HG03565 (cell line): Measurements from ENCODE around the gene KIF1A.

Source experiments
- ATAC-seq: cut with Tn5 transposase; IDR thresholded peaks from one replicate; pipeline ENCODE4 v1.9.1; 2021; ENCODE audit warnings: mild to moderate bottlenecking, moderate library complexity; ENCODE audit not compliant: unreplicated experiment

The KIF1A gene

DNA sequence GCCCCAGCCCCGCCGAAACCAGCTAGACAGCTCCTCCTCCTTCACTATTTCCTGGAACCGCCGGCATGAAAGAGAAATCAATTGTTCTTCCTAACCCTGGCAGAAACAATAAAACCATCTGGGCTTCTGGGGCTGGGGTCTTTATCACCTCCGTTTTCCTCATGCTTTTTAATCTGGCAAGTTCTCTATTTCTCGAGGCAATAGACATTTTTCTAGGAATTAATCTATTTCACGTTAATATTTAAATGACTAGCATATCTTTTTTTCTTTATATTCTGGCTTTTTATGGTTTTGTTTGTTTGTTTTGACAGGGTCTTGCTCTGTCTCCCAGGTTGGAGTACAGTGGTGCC lies 1.4 kb upstream of the KIF1A start:
- no peak for ATAC-seq

DNA sequence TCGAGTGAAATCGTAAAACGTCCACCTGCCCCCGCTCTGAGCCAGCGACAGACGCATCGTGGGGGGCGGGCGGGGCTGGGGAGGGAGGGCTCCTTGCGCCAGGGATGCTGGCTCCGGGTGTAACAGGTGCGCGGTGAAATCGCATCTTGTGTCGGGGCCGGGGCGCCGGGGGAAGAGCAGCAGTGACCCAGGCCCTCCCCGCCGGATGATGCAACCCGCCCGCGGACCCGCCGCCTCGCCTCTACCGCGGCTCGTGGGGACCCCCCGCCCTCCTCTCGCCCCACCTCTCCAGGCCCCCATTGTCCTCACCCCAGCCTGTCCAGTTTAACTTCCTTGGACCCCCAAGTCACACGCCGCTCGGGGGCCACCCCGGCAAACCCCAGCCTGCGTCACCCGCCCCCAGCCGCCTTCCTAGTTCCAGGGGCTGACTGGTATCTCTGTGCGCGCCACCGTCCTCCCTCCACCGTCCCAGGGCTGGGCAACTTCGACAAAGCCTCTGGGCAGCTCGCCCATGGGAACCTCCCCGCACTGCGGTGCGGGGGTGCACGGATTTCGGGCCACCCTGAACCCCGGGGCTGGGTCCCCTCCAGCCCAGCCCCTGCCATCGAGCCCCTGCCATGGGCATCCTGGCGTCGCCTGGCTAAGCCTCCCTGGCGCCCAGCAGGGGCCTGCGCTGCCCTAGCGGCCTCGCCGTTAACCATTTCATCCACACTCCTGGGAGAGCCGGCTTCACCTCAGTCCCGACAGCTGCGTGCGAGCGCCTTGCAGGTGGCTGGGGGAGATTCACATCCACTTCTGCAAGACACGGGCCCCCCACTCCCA lies 799 bp upstream of the KIF1A start:
- ATAC-seq, result no peak

DNA sequence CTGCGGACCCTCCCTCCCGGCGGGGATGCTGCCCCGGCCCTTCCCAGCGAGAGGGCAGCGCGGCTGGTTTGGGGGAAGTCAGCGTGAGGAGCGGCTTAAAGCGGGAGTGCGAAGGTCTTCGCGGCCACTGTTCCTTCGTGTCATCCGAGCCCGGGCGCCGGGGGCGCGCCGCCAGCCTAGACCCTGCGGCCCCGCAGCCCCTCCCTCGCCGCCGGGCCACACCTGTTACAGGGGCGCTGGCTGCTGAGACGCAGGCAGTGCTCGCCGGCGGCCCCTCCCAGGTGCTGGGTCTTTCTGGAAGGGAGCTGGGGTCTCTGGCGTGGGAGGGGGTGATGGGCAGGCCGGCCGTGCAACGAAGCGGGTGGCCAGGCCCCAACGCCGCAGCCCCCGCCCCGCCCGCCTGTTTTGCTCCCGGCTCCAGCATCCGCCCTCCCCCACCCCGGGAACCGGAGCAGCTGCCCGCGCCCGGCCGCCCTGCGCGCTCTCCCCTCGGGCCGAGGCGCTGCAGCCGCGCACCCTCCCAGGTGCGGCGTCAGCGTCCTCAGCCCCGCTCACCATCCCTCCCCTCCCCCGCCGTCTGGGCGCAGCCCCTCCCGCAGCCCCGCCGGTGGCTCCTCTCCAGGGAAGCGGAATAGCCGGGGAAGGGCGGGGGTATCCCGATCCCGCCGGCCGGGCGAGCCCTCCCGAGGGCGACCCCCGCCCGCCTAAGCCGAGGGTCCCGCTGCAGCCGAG lies 727 bp downstream of the KIF1A start:
- no peak for ATAC-seq

DNA sequence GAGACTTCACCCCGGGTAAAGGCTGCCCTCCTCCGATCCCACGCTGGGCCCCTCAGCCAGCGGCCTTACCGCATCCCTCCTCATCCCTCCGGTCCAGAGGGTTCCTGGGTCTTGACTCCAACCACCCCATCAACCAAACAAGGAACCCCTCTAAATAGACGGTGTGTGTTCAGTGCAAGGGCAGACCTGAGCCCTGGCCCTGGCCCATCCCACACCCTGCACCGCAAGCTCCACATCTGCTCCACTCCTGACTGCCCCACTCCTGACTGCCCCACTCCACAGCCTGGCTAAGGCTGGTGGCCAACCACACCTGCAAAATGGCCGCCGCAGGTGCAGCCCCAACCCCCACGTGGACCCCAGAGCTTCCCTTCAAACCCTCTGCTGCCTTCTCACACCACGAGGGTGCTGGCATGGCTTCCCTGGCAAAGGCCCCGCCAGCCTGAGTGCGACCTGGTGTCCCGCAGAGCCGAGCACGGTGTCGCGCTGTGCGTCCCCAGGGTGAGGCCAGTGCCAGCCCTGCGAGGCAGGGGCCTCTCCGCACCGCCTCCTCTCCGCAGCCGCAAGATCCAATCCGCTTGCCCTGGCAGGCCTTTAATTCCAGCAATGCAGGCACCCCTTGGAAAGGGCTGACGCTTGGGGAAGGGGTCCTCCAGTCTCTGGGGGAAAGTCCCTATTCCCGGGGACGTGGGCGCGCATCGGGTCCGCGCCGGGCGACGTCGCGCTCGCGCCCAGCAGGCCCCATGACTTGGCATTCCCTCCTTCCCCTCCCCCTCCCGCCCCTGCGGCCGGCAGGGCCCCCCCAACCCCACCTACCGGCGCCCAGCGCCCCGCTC lies 1.5 kb downstream of the KIF1A start:
- ATAC-seq, result no peak

DNA sequence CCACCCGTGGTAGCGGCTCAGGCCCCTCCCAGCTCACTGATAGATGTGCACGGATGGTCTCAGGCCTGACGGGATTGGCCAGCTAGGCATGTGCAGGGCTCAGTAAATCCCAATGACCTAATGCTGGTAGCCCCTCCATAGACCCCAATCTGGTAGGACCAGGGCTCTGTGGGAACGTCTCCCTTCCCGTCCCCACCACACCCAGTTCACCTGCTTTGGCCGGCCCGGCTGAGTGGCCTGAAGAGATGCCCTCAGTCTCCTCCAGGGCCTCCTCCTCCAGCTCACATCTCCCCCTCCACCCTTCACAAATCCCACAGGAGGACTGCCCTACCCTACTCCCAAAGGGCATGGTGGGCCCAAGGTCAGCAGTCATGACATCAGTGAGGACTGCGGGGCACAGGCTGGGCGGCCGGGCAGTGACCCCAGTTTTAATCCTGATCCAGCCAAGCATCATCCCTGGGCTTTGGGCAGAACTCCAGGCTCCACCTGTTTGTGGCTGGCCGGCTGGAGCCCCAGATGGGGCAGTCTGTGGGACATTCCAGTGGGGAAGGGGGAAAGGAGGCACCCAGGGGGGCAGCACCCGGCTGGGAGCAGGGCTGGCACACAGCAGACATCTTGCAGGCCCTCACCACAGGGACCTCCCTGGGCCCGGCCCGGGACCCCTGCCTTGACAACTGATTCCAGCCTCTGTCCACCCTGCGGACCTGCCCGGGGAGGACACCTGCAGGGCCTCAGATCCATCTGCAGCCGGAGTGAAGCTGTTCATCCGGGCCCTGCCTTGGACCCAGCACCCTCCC lies 2.3 kb downstream of the KIF1A start:
- ATAC-seq, result no peak

DNA sequence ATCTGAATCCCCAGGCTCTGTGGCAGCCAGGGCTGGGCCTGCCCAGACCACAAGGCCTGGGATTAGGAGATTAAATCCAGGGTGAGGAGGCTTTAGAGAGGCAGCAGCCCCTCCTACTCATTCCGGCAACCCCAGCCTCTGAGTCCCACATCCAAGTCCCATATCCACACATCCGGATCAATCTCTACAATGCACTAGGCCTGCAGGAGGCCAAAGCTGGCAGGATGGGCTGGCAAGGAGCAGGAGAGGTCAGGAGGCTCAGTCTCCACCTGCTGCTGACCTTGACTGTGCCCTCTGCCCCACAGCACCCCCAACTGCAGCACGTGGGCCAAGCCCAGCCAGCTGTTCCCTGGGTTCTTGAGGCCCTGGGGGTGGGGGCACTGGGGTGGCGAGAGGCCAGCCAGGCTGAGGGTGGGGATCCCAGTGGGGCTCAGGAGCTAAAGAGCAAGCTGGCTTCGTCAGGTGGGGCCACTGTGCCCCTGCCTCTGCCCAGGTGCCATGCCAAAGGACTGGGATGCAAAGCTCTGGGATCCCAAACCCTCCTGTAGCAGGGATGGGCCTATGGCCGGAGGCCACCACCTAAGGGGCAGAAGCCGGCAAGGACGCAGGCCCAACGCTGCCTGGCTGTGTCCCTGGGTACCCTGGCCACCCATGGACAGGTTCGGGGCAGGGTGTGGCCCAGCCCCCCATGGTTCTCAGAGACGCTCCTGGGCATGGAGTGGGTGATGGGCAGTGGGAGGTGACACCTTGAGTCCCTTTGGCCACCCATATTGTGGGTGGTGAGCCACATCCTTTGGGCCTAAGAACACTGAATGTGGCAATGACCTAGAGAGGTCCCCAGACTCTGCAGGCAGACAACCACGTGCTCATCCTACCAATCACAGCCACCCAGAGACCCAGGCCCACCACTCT lies 3.2 kb downstream of the KIF1A start:
- no peak for ATAC-seq

DNA sequence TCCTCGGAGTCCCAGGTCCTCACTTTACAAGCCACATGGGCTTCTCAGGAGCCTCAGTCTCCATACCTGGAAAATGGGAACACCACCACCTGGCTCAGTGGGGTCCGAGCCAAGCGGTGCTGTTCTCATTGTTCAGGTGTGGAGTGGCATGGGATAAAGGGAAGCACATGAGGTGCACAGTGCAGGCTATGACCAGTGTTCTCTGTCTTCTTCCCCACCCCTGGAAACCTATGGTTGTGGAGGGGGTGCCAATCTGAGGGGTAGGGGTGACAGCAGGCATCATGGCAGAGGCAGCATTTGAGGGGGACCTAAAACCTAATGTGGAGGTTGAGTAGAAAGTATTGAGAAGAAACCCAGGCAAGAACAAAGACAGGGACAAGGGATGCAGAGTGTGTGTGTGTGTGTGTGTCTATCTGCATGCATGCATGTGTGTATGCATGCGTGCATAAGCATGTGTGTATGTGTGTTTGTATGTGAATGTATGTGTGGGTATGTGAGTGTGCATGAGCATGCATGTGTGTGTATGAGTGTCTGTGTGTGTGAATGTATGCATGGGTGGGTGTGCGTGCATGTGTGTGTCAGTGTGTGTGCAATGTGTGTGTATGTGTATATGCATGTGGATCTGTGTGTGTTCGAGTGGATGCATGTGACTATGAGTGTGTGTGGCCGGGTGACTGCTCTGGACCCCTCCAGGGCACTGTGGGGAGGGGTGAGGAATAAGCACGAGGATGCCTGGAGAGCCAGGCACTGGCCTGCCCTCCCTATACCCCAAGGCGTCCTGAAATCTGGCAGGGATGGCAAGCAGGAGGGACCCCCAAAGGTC lies 4.0 kb downstream of the KIF1A start:
- ATAC-seq, result no peak

GRCh38 chr2:240814946-240815760 lies 4.9 kb downstream of the KIF1A start:
- no peak for ATAC-seq

DNA sequence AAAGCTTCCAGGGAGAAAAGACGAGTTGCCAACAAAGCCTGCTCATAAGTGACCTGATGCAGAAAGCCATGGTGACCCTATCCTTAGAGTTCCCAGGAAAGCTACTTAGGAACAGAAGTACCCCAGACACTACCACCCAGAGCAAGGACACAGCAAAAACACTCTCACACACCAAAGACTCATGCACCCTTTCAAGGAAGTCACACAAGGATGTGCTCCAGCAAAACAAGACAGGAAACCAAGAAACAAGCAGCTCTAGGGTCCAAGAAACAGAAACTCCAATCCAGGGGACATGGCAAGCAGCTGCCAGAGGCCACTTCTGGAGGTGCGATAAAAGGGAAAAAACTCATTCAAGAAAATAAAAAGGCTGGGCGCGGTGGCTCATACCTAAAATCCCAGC lies 5.7 kb downstream of the KIF1A start:
- ATAC-seq, result no peak

DNA sequence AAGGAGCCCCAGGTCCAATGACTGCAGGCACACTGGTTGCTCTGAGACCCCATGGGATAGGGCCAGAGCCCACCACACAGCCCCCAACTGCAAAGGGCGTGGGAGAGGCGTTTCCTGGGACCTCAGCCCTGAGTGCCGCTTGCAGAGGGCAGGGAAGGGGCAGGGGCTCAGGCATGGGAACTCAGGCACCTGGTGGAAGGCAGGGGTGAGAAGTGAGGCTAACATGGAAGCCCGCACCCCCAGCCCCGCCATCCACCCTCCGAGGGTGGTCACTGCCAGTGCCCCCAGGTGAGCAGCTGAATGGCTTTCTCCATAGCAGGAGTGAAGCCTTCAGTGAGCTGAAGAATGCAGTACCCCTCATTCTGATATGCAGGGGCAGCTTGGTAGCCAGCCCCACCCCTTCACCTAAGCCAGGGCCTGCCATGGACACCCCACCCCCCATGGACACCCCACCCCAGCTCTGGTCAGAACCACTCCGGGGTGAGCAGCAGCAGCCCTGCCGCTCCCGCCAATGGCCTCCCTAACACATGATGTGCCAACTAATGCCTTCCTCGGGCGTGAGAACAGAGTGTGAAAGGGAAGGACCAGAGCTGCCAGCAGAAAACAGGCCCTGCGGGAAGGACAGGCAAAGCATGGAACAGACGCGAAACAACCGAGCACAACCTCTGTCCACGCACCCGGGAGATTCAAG lies 6.6 kb downstream of the KIF1A start:
- ATAC-seq, result no peak

GRCh38 chr2:240812721-240813120 lies 7.3 kb downstream of the KIF1A start:
- ATAC-seq, result no peak

DNA sequence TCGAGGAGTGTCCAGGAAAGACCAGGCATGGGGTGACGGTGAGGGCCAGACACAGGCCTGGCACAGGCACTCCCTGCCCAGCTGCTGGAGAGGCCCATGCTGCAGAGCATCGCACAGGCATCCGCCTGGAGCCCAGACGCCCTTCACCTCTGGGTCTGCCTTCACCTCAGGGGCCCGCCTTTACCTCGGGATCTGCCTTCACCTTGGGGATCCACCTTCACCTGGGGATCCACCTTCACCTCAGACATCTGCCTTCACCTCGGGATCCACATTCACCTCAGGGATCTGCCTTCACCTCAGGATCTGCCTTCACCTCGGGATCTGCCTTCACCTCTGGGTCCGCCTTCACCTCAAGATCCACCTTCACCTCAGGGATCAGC lies 7.7 kb downstream of the KIF1A start:
- ATAC-seq, result no peak

DNA sequence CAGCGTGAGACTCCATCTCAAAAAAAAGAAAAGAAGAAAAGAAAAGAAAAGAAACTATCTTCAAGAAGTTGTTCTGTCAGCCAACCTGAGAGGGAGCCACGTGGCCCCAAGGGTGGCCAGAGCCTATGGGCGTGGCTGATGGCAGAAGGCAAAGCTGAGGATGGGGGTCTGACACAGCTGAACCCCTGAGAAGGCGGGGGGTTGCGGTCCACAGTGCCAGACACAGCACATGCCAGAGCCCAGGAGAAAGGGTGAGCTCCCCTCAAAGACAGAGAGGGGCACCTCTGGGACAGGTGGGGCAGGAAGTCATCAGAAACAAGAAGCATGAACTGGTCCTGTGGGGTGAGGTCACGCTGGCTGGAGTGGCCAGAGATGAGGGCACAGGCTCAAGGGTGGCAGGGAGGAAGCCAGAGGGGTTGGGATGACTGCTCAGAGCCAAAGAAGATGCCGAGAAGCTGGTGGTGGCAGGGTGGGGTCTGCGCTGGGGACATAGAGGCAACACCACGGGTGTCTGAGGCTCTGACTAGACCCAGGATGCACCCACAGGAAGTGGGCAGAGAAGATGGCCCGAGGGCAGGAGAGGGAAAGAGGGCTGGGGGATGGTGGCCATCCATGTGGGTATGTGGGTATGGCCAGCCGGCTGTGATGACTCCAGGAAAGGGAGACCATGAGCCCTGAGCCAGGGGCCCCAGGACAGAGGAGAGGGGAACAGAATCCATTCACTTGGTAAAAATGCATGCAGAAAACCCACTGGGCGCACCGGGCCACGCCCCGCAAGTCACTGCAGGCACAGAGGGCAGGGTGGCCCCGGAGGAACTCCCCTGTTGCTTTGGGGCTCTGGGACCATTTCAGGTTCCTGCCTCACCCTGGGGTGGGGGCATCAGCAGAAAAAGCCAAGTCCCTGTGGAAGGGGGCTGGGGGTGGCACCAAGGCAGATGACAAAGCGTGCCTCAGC lies 8.4 kb downstream of the KIF1A start:
- ATAC-seq, result no peak

- ATAC-seq, result no peak
Observed at GRCh38 chr2:240810621-240811020, 9.4 kb downstream of the KIF1A start.

DNA sequence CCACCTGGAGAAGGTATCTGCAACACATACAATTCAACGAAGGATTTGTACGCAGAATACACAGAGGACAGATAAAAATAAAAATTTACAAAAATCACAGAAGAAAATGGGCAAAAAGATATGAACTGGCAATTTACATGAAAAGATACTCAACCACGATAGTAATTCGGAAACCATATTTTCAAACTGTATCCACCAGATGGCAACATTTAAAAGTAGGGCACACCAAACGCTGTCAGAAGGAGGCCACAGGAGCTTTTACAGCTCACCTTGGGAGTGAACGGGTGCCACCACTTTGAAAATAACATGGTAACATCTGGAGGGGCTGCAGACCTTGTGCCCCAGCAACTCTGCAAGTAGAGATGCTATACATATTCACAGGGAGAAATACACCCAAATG lies 9.8 kb downstream of the KIF1A start:
- no peak for ATAC-seq

- no peak for ATAC-seq
Observed at GRCh38 chr2:240809276-240809675, 10.7 kb downstream of the KIF1A start.
